Islet precursor cell (in vitro differentiated cells): Measurements from ENCODE around the gene ANXA2.
"Not testable (repeated sequence)": the region's sequence is repeated elsewhere in the genome, so short reads cannot be mapped to it uniquely, and the experiment has no call there.

Source experiments
- DNase-seq: peaks from one replicate; pipeline ENCODE4 v3.0.0-alpha.2; 2018

Gene ANXA2

DNA sequence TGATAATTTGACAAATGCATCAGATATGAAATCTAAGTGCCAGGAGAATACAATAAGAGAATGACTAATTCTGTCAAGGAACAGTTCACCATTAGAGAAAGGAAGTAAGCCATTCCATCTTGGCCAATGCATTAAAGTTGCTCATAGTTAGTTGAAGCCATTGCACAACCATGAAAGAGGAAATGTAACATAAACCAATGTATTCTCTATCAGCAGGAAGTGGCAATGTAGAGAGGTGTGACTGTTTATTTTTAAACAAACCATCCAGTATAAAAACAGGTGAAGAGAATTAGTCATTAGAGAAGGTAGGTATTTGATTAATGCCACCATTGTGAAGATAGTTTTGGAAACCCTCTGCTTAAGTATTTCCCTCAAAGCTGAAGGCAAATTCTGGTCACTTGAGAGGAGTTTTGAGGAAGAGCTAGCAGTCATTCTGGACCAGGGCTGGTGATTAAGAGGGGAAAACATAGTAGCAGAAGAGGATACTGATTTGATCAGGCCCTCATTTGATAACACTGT, 10.7 kb upstream of the ANXA2 start:
- DNase-seq, result no peak

DNA sequence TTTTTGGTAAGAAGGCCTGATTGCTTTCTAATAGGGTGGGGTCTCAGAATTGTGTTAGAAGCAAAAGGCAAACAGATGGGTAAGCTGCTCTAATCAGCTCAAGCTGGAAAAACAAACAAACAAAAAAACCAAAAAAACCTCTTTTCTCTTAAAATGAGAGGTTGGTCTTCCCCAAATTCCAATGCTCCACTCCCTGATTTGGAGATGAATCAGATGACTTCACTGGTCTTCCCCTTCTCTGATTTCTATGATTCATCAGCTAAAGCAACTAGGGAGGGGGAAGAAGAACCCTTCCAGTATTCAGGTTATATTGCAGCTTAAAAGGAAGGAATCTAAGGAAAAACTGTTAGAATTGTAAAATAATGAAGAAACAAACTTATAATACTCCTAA, 9.6 kb upstream of the ANXA2 start:
- no peak for DNase-seq

GRCh38 chr15:60406513-60407414, 9.0 kb upstream of the ANXA2 start:
- DNase-seq, result no peak

GRCh38 chr15:60405399-60405798, 7.6 kb upstream of the ANXA2 start:
- DNase-seq, result no peak

DNA sequence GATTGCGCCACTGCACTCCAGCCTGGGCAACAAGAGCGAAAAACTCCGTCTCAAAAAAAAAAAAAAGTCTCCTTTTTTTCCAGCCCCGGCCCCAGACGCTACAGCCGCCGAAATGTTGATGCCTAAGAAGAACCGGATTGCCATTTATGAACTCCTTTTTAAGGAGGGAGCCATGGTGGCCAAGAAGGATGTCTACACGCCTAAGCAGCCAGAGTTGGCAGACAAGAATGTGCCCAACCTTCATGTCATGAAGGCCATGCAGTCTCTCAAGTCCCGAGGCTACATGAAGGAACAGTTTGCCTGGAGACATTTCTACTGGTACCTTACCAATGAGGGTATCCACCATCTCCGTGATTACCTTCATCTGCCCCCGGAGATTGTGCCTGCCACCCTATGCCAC, 6.6 kb upstream of the ANXA2 start:
- not testable (repeated sequence) for DNase-seq

DNA sequence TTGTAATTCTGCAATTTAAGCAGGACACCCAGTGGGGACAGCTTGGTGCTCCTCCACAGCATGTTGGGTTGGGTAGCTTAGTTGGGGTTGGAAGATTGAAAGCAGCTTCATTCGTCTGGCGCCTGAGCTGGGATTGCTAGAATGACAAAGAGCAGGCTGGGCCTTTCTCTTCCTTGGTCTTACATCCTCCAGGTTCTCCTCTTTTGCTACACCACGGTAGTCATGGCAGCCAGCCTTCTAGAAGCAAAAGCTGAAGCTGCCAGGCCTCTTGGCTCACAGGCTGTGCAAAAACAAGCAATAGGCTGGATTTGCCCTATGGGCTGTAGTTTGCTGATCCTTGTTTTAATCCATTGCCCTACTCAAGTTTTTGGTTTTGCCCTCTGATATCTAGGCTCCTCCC, 3.2 kb upstream of the ANXA2 start:
- DNase-seq, result no peak

GRCh38 chr15:60399931-60400330, 2.1 kb upstream of the ANXA2 start:
- no peak for DNase-seq

- DNase-seq, result no peak
These were observed 1.6 kb upstream of the ANXA2 start for GRCh38 chr15:60399246-60399915.

- DNase-seq, result peak; percentile 80
These were observed 621 bp downstream of the ANXA2 start for GRCh38 chr15:60396958-60397771.

- DNase-seq, result no peak
These were observed 1.2 kb downstream of the ANXA2 start for GRCh38 chr15:60396560-60396957.

DNA sequence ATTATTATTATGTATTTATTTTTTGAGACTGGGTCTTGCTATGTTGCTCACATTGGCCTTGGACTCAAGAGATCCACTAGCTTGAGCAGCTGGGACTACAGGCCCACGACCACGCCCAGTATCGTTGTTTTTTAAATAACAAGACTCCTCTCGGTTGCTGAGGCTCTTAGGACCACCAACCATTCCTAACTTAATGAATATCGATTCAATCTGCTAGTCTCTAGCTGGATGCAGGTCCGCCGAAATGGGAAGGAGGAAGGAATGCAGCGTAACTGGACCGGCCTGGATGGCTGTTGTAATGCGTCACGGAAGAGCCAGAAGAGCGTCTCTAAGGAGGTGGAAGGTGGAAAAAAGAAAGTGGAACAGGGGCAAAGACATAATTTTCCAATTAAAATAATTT, 1.7 kb downstream of the ANXA2 start:
- DNase-seq, result no peak

DNA sequence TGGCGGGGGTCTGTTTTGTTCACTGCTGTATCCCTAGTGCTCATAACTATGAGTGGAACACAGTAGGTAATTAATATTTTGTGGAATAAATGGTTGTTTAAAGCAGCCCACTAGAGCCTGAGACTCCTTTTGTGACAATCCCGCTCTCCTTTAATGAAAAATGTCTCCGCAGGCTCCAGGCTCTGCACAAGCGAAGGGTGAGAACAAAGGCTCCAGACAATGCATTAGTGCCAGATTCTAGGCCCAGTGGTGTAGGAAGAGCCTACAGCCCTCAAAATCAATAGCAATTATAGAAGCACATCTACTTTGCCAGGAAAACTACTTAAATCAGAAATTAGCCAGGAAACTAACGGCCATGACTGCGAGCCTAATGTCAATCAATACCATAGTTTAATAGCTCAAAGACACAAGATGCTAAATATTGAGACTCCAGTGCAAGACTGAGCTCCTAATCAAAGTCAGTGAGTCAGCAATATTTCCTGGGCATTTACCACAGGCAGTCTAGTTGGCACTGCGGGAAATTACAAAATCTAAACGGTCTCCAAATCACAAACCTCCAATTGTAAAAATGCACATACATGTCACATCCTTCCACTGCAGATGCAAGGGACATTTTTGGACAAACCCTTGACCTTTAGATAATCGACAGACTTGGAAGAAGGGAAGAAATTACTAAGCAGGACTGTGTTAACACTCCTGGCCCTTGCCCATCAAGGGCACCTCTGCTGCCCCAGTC, 2.3 kb downstream of the ANXA2 start:
- no peak for DNase-seq

- no peak for DNase-seq
These were observed 3.1 kb downstream of the ANXA2 start for GRCh38 chr15:60394689-60395097.

GRCh38 chr15:60392986-60393790, 4.6 kb downstream of the ANXA2 start:
- peak; percentile 87 for DNase-seq

DNA sequence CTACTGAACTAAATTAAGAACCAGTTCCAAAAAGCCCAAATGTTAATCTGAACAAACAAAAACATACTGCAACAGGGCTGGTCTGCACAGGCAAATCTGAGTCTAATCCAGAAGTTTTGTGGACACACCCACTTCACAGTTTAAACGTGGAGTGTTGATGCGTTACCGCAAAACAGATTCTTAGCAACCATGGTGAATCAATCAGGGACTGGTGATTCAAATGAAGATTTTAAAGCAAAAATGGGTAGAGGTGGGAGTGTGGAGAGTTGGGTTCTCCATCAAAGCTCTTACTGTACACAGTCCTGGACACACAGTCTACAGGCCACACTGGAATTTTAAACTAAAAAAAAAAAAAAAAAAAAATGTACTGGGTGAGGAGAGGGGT, 5.2 kb downstream of the ANXA2 start:
- DNase-seq, result peak; percentile 68

DNA sequence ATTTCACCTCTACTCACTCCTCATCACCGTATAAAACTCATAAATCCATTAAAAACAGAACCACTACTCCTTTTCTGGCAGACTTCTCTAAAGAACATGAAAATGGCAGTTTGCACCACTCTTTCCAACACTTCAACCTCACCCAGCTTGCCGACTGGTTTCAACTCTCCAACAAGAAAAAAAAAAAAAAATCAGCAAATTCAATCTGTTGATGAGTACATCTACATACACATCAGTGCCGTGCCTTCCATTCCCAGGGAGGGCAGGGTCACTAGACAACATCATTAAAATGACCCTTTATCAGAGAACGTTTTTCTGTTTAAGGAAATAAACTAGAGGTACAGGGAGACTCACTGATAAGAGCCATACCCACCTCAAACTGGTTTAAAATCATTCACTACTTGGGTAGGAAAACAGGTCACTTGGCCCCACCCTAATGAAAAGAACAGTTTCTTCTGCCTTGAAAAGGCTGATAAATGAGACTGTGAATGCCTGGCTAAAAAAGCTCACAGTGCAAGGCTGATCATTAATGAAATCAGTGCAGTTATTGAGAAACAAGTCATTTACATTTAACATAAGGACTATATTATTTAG, 6.0 kb downstream of the ANXA2 start:
- no peak for DNase-seq

DNA sequence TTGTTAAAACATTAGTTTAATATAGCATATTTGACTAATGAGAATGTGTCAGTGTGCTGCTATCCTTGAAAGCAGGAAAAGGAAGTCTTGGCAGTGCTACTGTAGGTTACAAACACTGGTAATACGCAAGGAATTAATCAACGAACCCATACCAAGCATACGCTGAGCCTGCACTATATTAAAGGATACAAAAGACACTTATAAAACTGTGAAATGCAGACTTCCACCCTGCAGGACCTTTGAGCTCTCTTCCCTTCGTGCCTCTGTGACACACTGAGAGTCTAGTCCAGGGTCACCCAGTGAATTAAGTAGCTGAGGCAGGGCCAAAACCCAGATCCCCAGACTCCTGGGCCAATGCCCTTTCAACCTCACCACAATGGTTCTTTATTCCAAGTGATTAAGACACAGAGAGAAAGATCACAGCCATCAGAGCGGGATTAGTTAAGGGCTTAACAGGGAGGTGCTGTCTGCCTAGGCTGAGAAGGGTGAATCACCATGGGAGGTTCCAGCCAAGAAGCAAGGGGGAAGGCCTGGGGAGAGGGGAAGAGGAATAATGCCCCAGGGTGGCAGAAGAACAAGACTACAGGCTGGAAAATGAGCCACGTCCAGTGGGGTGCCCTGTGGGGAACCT, 6.8 kb downstream of the ANXA2 start:
- peak; percentile 93 for DNase-seq

DNA sequence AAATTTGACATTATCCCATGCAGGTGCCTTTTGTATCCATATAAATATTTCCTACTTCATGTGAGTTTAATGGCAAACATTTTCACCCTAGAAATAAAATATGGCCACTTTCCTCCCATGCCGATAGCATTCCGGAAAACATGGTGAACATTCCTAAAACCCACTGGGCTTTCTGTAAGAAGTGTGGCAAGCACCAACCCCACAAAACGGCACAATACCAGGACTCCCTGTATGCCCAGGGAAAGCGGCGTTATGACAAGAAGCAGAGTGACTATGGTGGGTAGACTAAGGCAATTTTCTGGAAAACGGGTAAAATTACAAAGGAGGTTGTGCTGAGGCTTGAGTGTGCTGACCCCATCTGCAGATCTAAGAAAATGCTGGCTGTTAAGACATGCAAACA, 7.6 kb downstream of the ANXA2 start:
- no peak for DNase-seq

DNA sequence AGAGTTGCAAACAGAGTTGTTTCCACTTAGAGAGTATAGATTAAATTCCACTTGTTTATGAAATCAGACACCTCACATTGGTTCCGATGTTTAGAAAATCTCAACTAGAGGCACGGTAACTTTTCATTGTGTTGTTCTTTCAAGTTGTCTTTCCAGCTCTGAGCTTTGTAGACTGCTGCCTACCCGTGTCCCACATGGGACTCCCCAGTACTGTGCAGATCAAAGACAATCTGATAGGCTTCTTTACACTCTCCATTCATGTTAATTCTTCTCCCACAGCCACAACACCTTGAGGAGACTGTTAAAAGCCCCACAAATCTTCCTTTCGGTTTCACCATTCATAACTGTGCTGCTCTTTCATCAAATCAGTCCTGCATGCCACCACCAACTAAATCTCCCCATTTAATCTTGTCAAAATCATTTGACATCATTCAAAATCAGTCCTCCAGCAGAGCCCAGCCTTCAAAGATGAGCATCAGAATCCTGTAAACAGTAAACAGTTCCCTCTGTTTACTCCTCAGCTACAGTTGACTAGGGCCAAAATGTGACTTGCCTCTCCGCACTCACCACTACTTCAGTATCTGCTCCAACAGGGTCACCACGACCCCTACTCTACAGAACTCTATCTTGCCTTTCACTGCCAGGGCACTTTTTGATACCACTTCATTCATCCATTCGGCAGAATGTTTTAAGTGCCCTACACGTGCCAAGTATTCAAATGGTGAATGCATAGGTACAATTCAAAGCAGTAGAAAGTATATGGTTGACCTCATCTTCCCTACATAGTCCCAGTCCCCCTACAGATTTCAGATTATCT, 8.3 kb downstream of the ANXA2 start:
- no peak for DNase-seq

- no peak for DNase-seq
These were observed 10.5 kb downstream of the ANXA2 start for GRCh38 chr15:60387321-60387720.
